ACC112 (cell line): ENCODE measurements around the gene SHISAL2B.

Experiments used
- H2AFZ ChIP-seq: fragments of 200-600 bp; sonication (generic); one replicate; pipeline ENCODE4 v1.6.0; 2017; ENCODE audit warnings: antibody characterized with exemption, low read length; ENCODE audit not compliant: unreplicated experiment
- H3K27ac ChIP-seq: fragments of 200-600 bp; sonication (generic); 2 replicates; pipeline ENCODE4 v1.5.1; 2014; ENCODE audit warnings: low read depth, mild to moderate bottlenecking, antibody characterized with exemption, low read length, moderate library complexity
- H3K27me3 ChIP-seq: fragments of 200-600 bp; sonication (generic); 2 replicates; pipeline ENCODE4 v1.6.1; 2014; ENCODE audit warnings: mild to moderate bottlenecking, antibody characterized with exemption, low read length, moderate library complexity, mixed read lengths; ENCODE audit not compliant: insufficient read depth
- H3K36me3 ChIP-seq: fragments of 200-600 bp; sonication (generic); 2 replicates; pipeline ENCODE4 v1.6.1; 2016; ENCODE audit warnings: mild to moderate bottlenecking, antibody characterized with exemption, low read length, moderate library complexity, mixed read lengths; ENCODE audit not compliant: insufficient read depth
- H3K4me1 ChIP-seq: fragments of 200-600 bp; sonication (generic); one replicate; pipeline ENCODE4 v1.6.1; 2016; ENCODE audit warnings: low read length, mixed read lengths; ENCODE audit not compliant: insufficient read depth, unreplicated experiment, control insufficient read depth
- H3K4me3 ChIP-seq: fragments of 200-600 bp; sonication (generic); 2 replicates; pipeline ENCODE4 v1.5.1; 2014; ENCODE audit warnings: mild to moderate bottlenecking, low read depth, low read length
- H3K79me2 ChIP-seq: fragments of 200-600 bp; sonication (generic); one replicate; pipeline ENCODE4 v1.6.0; 2016; ENCODE audit warnings: low read length; ENCODE audit not compliant: control insufficient read depth, unreplicated experiment, insufficient read depth

The SHISAL2B gene

GRCh38 chr5:64667068-64667467, 23.2 kb upstream of the SHISAL2B start:
- Histone ChIP-seq H3K27ac (no peak overlapping the region), H3K36me3 (no peaks in the 10 kb centered on the region), H3K4me3 (no peak overlapping the region), H3K4me1 (peaks cover 12% of the 10 kb centered on the region), H2AFZ (no peak overlapping the region), H3K79me2 (no peaks in the 10 kb centered on the region), H3K27me3 (no peaks in the 10 kb centered on the region)

GRCh38 chr5:64670277-64670676, 20.0 kb upstream of the SHISAL2B start:
- Histone ChIP-seq H2AFZ (no peak overlapping the region), H3K36me3 (no peaks in the 10 kb centered on the region), H3K4me1 (peaks cover 3% of the 10 kb centered on the region), H3K4me3 (no peak overlapping the region), H3K79me2 (no peaks in the 10 kb centered on the region), H3K27me3 (no peaks in the 10 kb centered on the region), H3K27ac (no peak overlapping the region)

GRCh38 chr5:64671678-64672077, 18.6 kb upstream of the SHISAL2B start:
- no peaks in the 10 kb centered on the region for H3K27me3 ChIP-seq
- H3K4me3 ChIP-seq, result no peak overlapping the region
- no peak overlapping the region for H2AFZ ChIP-seq
- no peak overlapping the region for H3K27ac ChIP-seq
- no peaks in the 10 kb centered on the region for H3K36me3 ChIP-seq
- H3K4me1 ChIP-seq, result no peaks in the 10 kb centered on the region
- no peaks in the 10 kb centered on the region for H3K79me2 ChIP-seq

GRCh38 chr5:64678374-64678773, 11.9 kb upstream of the SHISAL2B start:
- no peak overlapping the region for H3K27ac ChIP-seq

GRCh38 chr5:64680289-64680688, 10.0 kb upstream of the SHISAL2B start:
- Histone ChIP-seq H3K4me1 (no peaks in the 10 kb centered on the region), H2AFZ (no peak overlapping the region), H3K27ac (no peak overlapping the region), H3K4me3 (no peak overlapping the region), H3K27me3 (peaks cover 7% of the 10 kb centered on the region), H3K36me3 (no peaks in the 10 kb centered on the region), H3K79me2 (no peaks in the 10 kb centered on the region)

More at GRCh38 chr5:64678374-64678773, 11.9 kb upstream of the SHISAL2B start:
- H3K27me3 ChIP-seq, result no peaks in the 10 kb centered on the region; the same call in none of the 2 replicates
- no peak overlapping the region for H3K4me3 ChIP-seq
- H3K36me3 ChIP-seq, result no peaks in the 10 kb centered on the region
- H3K4me1 ChIP-seq, result no peaks in the 10 kb centered on the region
- no peak overlapping the region for H2AFZ ChIP-seq
- no peaks in the 10 kb centered on the region for H3K79me2 ChIP-seq

GRCh38 chr5:64682608-64683007, 7.7 kb upstream of the SHISAL2B start:
- Histone ChIP-seq H3K27me3 (peaks cover 9% of the 10 kb centered on the region), H3K4me3 (no peak overlapping the region), H3K4me1 (no peaks in the 10 kb centered on the region), H3K79me2 (no peaks in the 10 kb centered on the region), H3K27ac (no peak overlapping the region), H3K36me3 (no peaks in the 10 kb centered on the region), H2AFZ (no peak overlapping the region)

- H3K4me3 ChIP-seq, result no peak overlapping the region
- no peak overlapping the region for H3K27ac ChIP-seq
- no peak overlapping the region for H2AFZ ChIP-seq
- H3K27me3 ChIP-seq, result peaks cover 39% of the 10 kb centered on the region
- H3K79me2 ChIP-seq, result no peaks in the 10 kb centered on the region
- H3K36me3 ChIP-seq, result no peaks in the 10 kb centered on the region
- H3K4me1 ChIP-seq, result no peaks in the 10 kb centered on the region
These were observed 4.4 kb upstream of the SHISAL2B start for GRCh38 chr5:64685866-64686265.

GRCh38 chr5:64688391-64688790, 1.9 kb upstream of the SHISAL2B start:
- Histone ChIP-seq H3K4me1 (peaks cover 3% of the 10 kb centered on the region), H3K27ac (no peak overlapping the region), H3K36me3 (no peaks in the 10 kb centered on the region), H3K79me2 (no peaks in the 10 kb centered on the region), H3K4me3 (no peak overlapping the region), H3K27me3 (peaks cover 57% of the 10 kb centered on the region), H2AFZ (no peak overlapping the region)

GRCh38 chr5:64688965-64689364, 1.3 kb upstream of the SHISAL2B start:
- H2AFZ ChIP-seq, result no peak overlapping the region

GRCh38 chr5:64690104-64690416, 243 bp upstream of the SHISAL2B start:
- Histone ChIP-seq H3K27me3 (peaks cover 56% of the 10 kb centered on the region), H3K4me1 (peaks cover 3% of the 10 kb centered on the region), H3K79me2 (no peaks in the 10 kb centered on the region), H3K27ac (no peak overlapping the region), H2AFZ (no peak overlapping the region), H3K4me3 (peak overlapping the region; percentile 78), H3K36me3 (no peaks in the 10 kb centered on the region)

More at GRCh38 chr5:64688965-64689364, 1.3 kb upstream of the SHISAL2B start:
- no peak overlapping the region for H3K4me3 ChIP-seq
- H3K27me3 ChIP-seq, result peaks cover 57% of the 10 kb centered on the region
- H3K79me2 ChIP-seq, result no peaks in the 10 kb centered on the region
- H3K27ac ChIP-seq, result no peak overlapping the region
- peaks cover 3% of the 10 kb centered on the region for H3K4me1 ChIP-seq
- H3K36me3 ChIP-seq, result no peaks in the 10 kb centered on the region

GRCh38 chr5:64691291-64691690, 988 bp downstream of the SHISAL2B start:
- H3K36me3 ChIP-seq, result no peaks in the 10 kb centered on the region
- H3K79me2 ChIP-seq, result no peaks in the 10 kb centered on the region
- H3K4me3 ChIP-seq, result peak overlapping the region; percentile 78
- peaks cover 3% of the 10 kb centered on the region for H3K4me1 ChIP-seq
- no peak overlapping the region for H3K27ac ChIP-seq
- H2AFZ ChIP-seq, result peak overlapping the region; percentile 39
- peaks cover 56% of the 10 kb centered on the region for H3K27me3 ChIP-seq
